SK-N-SH (cell line): Measurements from ENCODE around the gene CEACAM16. TPM values are rescaled to one million over a fixed set of nuclear protein-coding genes. Genes with fewer than 3 reads are reported as not detected.

Source experiments
- CTCF ChIA-PET: fragments of 300-600, 350-600 bp; formaldehyde crosslinking; extraction: SDS; loops from one replicate; lab custom pipeline; 2021; lab: Yijun Ruan, JAX
- POLR2A ChIA-PET: fragments of 350-600 bp; sonication (Branson Sonifier 250); formaldehyde crosslinking; extraction: SDS; loops from one replicate; lab custom pipeline; 2020; ENCODE audit warnings: antibody characterized with exemption, inconsistent platforms; lab: Yijun Ruan, JAX
- DNase-seq: peaks from one replicate; pipeline ENCODE4 v3.0.0; 2012
- H2AFZ ChIP-seq: fragments of 200-600 bp; sonication (generic); 2 replicates; pipeline ENCODE4 v1.8.1; 2016; ENCODE audit warnings: antibody characterized with exemption, mild to moderate bottlenecking, low read depth
- H3F3A ChIP-seq: fragments of 200-600 bp; sonication (generic); replicated peaks from 2 replicates; pipeline ENCODE3; 2016; ENCODE audit warnings: antibody characterized with exemption, mild to moderate bottlenecking; ENCODE audit not compliant: insufficient read depth
- H3K27ac ChIP-seq, 2 experiments: fragments of 200-500 bp in 1 of 2; fragments of 200-600 bp in 1 of 2; sonication (Bioruptor generic) in 1 of 2; sonication (generic), shearing (Covaris generic) in 1 of 2; 2 replicates each; pipeline versions ENCODE4 v1.5.1 to v1.6.1; 2014 to 2016; ENCODE audit warnings: low read depth in 2 of 2, inconsistent platforms in 1 of 2, low read length in 1 of 2, mild to moderate bottlenecking in 1 of 2, mixed read lengths in 1 of 2
- H3K27me3 ChIP-seq: fragments of 200-600 bp; sonication (generic), shearing (Covaris generic); 2 replicates; pipeline ENCODE4 v1.6.1; 2016; ENCODE audit warnings: mixed run types; ENCODE audit not compliant: insufficient read depth
- H3K36me3 ChIP-seq, 2 experiments: fragments of 200-500 bp in 1 of 2; fragments of 200-600 bp in 1 of 2; sonication (Bioruptor generic) in 1 of 2; sonication (generic) in 1 of 2; replicated peaks in 1 of 2; 2 replicates each; pipeline versions ENCODE3 to v1.5.1; 2014 to 2016; ENCODE audit warnings: low read length in 1 of 2, mild to moderate bottlenecking in 1 of 2; ENCODE audit not compliant: insufficient read depth in 2 of 2, control insufficient read depth in 1 of 2
- H3K4me1 ChIP-seq, 2 experiments: fragments of 200-500 bp in 1 of 2; fragments of 200-600 bp in 1 of 2; sonication (Bioruptor generic) in 1 of 2; sonication (generic), shearing (Covaris generic) in 1 of 2; 2 replicates each; pipeline versions ENCODE4 v1.5.1 to v1.6.1; 2014 to 2016; ENCODE audit warnings: low read depth in 1 of 2, low read length in 1 of 2, mixed run types in 1 of 2; ENCODE audit not compliant: insufficient read depth in 2 of 2, control insufficient read depth in 1 of 2
- H3K4me2 ChIP-seq: fragments of 200-600 bp; sonication (generic), shearing (Covaris generic); 2 replicates; pipeline ENCODE4 v1.6.1; 2017; ENCODE audit warnings: mixed run types
- H3K4me3 ChIP-seq, 2 experiments: fragments of 200-500 bp in 1 of 2; fragments of 200-600 bp in 1 of 2; sonication (Bioruptor generic) in 1 of 2; sonication (generic), shearing (Covaris generic) in 1 of 2; 2 replicates each; pipeline versions ENCODE4 v1.5.1 to v1.8.1; 2014 to 2016; ENCODE audit warnings: low read depth in 2 of 2, inconsistent platforms in 1 of 2, low read length in 1 of 2, mild to moderate bottlenecking in 1 of 2, mixed read lengths in 1 of 2, moderate library complexity in 1 of 2
- H3K79me2 ChIP-seq: fragments of 200-600 bp; sonication (generic); 2 replicates; pipeline ENCODE4 v1.8.1; 2017; ENCODE audit warnings: mild to moderate bottlenecking; ENCODE audit not compliant: insufficient read depth
- H3K9ac ChIP-seq: fragments of 200-600 bp; sonication (generic); 2 replicates; pipeline ENCODE4 v1.6.1; 2017; ENCODE audit warnings: mixed run types
- H3K9me2 ChIP-seq: fragments of 200-600 bp; sonication (generic); 2 replicates; pipeline ENCODE4 v1.6.1; 2017; ENCODE audit warnings: mixed run types
- H3K9me3 ChIP-seq: fragments of 200-600 bp; sonication (generic); 2 replicates; pipeline ENCODE4 v1.6.1; 2017; ENCODE audit warnings: mixed run types, mild to moderate bottlenecking, moderate library complexity
- H4K20me1 ChIP-seq: fragments of 200-600 bp; sonication (generic); 2 replicates; pipeline ENCODE4 v1.6.1; 2017; ENCODE audit warnings: mild to moderate bottlenecking, mixed run types; ENCODE audit not compliant: insufficient read depth
- CHD2 ChIP-seq: fragments of 150-350 bp; IDR thresholded peaks from 2 replicates; pipeline ENCODE4 v1.6.1; 2018; ENCODE audit warnings: low read length; ENCODE audit not compliant: partially characterized antibody
- ELF1 ChIP-seq: IDR thresholded peaks from 2 replicates; pipeline ENCODE4 v1.4.0; 2012
- EZH2phosphoT487 ChIP-seq: fragments of 200-600 bp; sonication (generic); IDR thresholded peaks from 2 replicates; pipeline ENCODE4 v1.6.1; 2017; ENCODE audit warnings: low read depth, mixed run types, mild to moderate bottlenecking, antibody characterized with exemption, moderate library complexity, borderline replicate concordance
- FOSL2 ChIP-seq: IDR thresholded peaks from 2 replicates; pipeline ENCODE4 v1.4.0; 2012; ENCODE audit warnings: low read depth, mild to moderate bottlenecking, moderate library complexity, borderline replicate concordance
- FOXJ3 ChIP-seq: sonication (generic); formaldehyde crosslinking; IDR thresholded peaks from 2 replicates; pipeline ENCODE4 v1.5.1; 2020; ENCODE audit warnings: mild to moderate bottlenecking, missing genetic modification reagents
- FOXM1 ChIP-seq: IDR thresholded peaks from 2 replicates; pipeline ENCODE4 v1.4.0; 2012; ENCODE audit warnings: low read depth, mild to moderate bottlenecking
- GABPA ChIP-seq: IDR thresholded peaks from 2 replicates; pipeline ENCODE4 v1.4.0; 2012; ENCODE audit warnings: low read depth, mild to moderate bottlenecking
- GATA2 ChIP-seq: sonication (generic); formaldehyde crosslinking; IDR thresholded peaks from 2 replicates; pipeline ENCODE4 v1.5.0; 2020; ENCODE audit warnings: mild to moderate bottlenecking, missing genetic modification reagents
- JUND ChIP-seq: IDR thresholded peaks from 2 replicates; pipeline ENCODE4 v1.4.0; 2012
- MXI1 ChIP-seq: IDR thresholded peaks from 2 replicates; pipeline ENCODE4 v1.6.1; 2012; ENCODE audit warnings: mild to moderate bottlenecking, low read depth, low read length, improper control_type of control experiment
- NFIC ChIP-seq: IDR thresholded peaks from 2 replicates; pipeline ENCODE4 v1.4.0; 2012; ENCODE audit warnings: borderline replicate concordance
- NRF1 ChIP-seq: IDR thresholded peaks from 2 replicates; pipeline ENCODE4 v1.6.1; 2012; ENCODE audit warnings: low read depth, mild to moderate bottlenecking, low read length
- POLR2AphosphoS5 ChIP-seq: IDR thresholded peaks from 2 replicates; pipeline ENCODE4 v1.6.1; 2012; ENCODE audit warnings: low read depth, low read length
- RAD21 ChIP-seq: IDR thresholded peaks from 2 replicates; pipeline ENCODE4 v1.6.1; 2012; ENCODE audit warnings: mild to moderate bottlenecking, low read length
- RCOR1 ChIP-seq: fragments of 150-350 bp; IDR thresholded peaks from 2 replicates; pipeline ENCODE4 v1.6.1; 2017; ENCODE audit warnings: antibody characterized with exemption, low read length
- REST ChIP-seq: IDR thresholded peaks from 2 replicates; pipeline ENCODE4 v1.6.1; 2012; ENCODE audit warnings: mild to moderate bottlenecking, low read depth, low read length, moderate library complexity
- RXRA ChIP-seq: IDR thresholded peaks from 2 replicates; pipeline ENCODE4 v1.4.0; 2012; ENCODE audit warnings: low read depth, mild to moderate bottlenecking, borderline replicate concordance
- SIN3A ChIP-seq: IDR thresholded peaks from 2 replicates; pipeline ENCODE4 v1.6.1; 2012; ENCODE audit warnings: low read depth, mild to moderate bottlenecking, low read length, moderate library complexity, borderline replicate concordance
- SMC3 ChIP-seq: IDR thresholded peaks from 2 replicates; pipeline ENCODE4 v1.6.1; 2012; ENCODE audit warnings: low read depth, low read length, improper control_type of control experiment
- USF1 ChIP-seq: IDR thresholded peaks from 2 replicates; pipeline ENCODE4 v1.4.0; 2012; ENCODE audit warnings: low read depth, borderline replicate concordance
- YY1 ChIP-seq: IDR thresholded peaks from 2 replicates; pipeline ENCODE4 v1.4.0; 2012; ENCODE audit warnings: low read depth, mild to moderate bottlenecking
- whole genome bisulfite sequencing: methylation state at CpG from one replicate; pipeline ENCODE4 v1.1.6; 2017; ENCODE audit warnings: low lambda C conversion rate; 5-methylcytosine and 5-hydroxymethylcytosine counted together
- polyA plus RNA-seq, 3 experiments: library from polyadenylated mRNA; depleted of rRNA; stranded (reverse); fragments of >200 nt; gene quantifications; 2 replicates each; pipeline ENCODE4 v1.2.3, GENCODE V29; 2012
- TF ChIP-seq, protein P1 (sequence below): fragments of 150-350 bp; IDR thresholded peaks from 2 replicates; pipeline ENCODE4 v1.6.1; 2016; ENCODE audit warnings: mild to moderate bottlenecking, low read depth, low read length
- TF ChIP-seq, protein P2 (sequence below): fragments of 200-600 bp; sonication (generic); IDR thresholded peaks from 2 replicates; pipeline ENCODE4 v1.6.1; 2017; ENCODE audit warnings: antibody characterized with exemption, mild to moderate bottlenecking, moderate library complexity
- TF ChIP-seq, protein P3 (sequence below): fragments of 150-350 bp; IDR thresholded peaks from 2 replicates; pipeline ENCODE4 v1.6.1; 2017; ENCODE audit warnings: antibody characterized with exemption, low read length, low read depth, borderline replicate concordance
- TF ChIP-seq, protein P4 (sequence below): IDR thresholded peaks from 2 replicates; pipeline ENCODE4; 2012
- TF ChIP-seq, protein P5 (sequence below): IDR thresholded peaks from 2 replicates; pipeline ENCODE4 v1.4.0; 2012; ENCODE audit warnings: low read depth

The CEACAM16 gene
- polyA plus RNA-seq, 1 of the 3 experiments (the other 2 are of a cell fraction) = not detected

DNA sequence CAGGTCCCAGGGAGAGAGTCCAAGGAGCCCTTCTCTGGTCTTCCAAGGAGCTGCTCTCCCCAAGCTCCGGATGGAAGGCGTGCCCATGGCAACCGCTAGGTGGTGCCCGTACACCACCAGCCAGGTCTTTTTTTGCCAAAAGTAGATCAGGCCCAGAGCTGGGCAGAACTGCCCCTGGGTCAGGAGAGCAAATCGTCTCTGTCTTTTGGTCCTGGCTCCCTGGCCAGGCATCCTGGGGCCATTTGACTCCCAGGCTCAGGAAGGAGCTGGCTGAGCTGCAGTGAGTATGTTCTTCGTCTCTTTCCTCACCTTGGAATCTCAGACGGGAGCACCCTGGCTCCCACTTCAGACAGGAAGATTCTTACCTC, 25.0 kb downstream of the CEACAM16 start:
- no peaks in the 10 kb centered on the region for H3K79me2 ChIP-seq
- H3K27me3 ChIP-seq = no peaks in the 10 kb centered on the region
- no peaks in the 10 kb centered on the region for H3K9me2 ChIP-seq
- no peak overlapping the region for H3K9ac ChIP-seq
- no peaks in the 10 kb centered on the region for H4K20me1 ChIP-seq
- POLR2A ChIA-PET = interaction anchor here (0.7 kb wide), 1 partner anchor 47 kb away, joined by 3 read pairs; no protein-coding TSS in a partner anchor
- no peaks in the 10 kb centered on the region for H3K36me3 ChIP-seq
- WGBS = 9% methylated on average over 7 of the region's 7 CpGs
- H3K27ac ChIP-seq = no peak overlapping the region
- TF ChIP-seq RCOR1 (no peak), RXRA (no peak), FOXM1 (no peak), NFIC (no peak), GATA2 (no peak), FOXJ3 (no peak), EZH2phosphoT487 (no peak), SMC3 (peak; percentile 98), SIN3A (no peak), ELF1 (no peak), FOSL2 (no peak), GABPA (no peak; the same call in 1 of the 2 replicates), REST (no peak), NRF1 (no peak), YY1 (no peak), POLR2AphosphoS5 (no peak), JUND (no peak), RAD21 (peak; percentile 97), CHD2 (no peak), USF1 (no peak), MXI1 (no peak)
- TF ChIP-seq, protein P1, sequence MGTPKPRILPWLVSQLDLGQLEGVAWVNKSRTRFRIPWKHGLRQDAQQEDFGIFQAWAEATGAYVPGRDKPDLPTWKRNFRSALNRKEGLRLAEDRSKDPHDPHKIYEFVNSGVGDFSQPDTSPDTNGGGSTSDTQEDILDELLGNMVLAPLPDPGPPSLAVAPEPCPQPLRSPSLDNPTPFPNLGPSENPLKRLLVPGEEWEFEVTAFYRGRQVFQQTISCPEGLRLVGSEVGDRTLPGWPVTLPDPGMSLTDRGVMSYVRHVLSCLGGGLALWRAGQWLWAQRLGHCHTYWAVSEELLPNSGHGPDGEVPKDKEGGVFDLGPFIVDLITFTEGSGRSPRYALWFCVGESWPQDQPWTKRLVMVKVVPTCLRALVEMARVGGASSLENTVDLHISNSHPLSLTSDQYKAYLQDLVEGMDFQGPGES = no peak
- TF ChIP-seq, protein P2, sequence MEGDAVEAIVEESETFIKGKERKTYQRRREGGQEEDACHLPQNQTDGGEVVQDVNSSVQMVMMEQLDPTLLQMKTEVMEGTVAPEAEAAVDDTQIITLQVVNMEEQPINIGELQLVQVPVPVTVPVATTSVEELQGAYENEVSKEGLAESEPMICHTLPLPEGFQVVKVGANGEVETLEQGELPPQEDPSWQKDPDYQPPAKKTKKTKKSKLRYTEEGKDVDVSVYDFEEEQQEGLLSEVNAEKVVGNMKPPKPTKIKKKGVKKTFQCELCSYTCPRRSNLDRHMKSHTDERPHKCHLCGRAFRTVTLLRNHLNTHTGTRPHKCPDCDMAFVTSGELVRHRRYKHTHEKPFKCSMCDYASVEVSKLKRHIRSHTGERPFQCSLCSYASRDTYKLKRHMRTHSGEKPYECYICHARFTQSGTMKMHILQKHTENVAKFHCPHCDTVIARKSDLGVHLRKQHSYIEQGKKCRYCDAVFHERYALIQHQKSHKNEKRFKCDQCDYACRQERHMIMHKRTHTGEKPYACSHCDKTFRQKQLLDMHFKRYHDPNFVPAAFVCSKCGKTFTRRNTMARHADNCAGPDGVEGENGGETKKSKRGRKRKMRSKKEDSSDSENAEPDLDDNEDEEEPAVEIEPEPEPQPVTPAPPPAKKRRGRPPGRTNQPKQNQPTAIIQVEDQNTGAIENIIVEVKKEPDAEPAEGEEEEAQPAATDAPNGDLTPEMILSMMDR = peak; percentile 96
- TF ChIP-seq, protein P3, sequence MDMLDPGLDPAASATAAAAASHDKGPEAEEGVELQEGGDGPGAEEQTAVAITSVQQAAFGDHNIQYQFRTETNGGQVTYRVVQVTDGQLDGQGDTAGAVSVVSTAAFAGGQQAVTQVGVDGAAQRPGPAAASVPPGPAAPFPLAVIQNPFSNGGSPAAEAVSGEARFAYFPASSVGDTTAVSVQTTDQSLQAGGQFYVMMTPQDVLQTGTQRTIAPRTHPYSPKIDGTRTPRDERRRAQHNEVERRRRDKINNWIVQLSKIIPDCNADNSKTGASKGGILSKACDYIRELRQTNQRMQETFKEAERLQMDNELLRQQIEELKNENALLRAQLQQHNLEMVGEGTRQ = no peak
- TF ChIP-seq, protein P4, sequence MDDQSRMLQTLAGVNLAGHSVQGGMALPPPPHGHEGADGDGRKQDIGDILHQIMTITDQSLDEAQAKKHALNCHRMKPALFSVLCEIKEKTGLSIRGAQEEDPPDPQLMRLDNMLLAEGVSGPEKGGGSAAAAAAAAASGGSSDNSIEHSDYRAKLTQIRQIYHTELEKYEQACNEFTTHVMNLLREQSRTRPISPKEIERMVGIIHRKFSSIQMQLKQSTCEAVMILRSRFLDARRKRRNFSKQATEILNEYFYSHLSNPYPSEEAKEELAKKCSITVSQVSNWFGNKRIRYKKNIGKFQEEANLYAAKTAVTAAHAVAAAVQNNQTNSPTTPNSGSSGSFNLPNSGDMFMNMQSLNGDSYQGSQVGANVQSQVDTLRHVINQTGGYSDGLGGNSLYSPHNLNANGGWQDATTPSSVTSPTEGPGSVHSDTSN = no peak
- TF ChIP-seq, protein P5, sequence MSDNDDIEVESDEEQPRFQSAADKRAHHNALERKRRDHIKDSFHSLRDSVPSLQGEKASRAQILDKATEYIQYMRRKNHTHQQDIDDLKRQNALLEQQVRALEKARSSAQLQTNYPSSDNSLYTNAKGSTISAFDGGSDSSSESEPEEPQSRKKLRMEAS = no peak
- TF ChIP-seq, all 33 proteins: peak for 3
- H3K4me2 ChIP-seq = 0 out of 2 replicates have a peak overlapping the region, but pooled peaks have one; percentile 42
- CTCF ChIA-PET = interaction anchor here (0.6 to 21.3 kb wide), 52 partner anchors 9 to 613 kb away, joined by 3 to 598 read pairs (median 6); partner anchors contain the start of genes BCAM, BCL3, CBLC and CEACAM16
- H3K4me1 ChIP-seq = peaks cover 0 to 11% of the 10 kb centered on the region in 2 experiments; a peak in 3 of 4 replicates
- H2AFZ ChIP-seq = 0 out of 2 replicates have a peak overlapping the region, but pooled peaks have one; percentile 64
- no peak overlapping the region; a peak in 1 of 4 replicates for H3K4me3 ChIP-seq
- no peaks in the 10 kb centered on the region for H3F3A ChIP-seq
- no peaks in the 10 kb centered on the region for H3K9me3 ChIP-seq
- peak; percentile 87 for DNase-seq
